Endothelial cell of umbilical vein (primary cell): ENCODE results near the gene RRAS. TPM values are rescaled to one million over a fixed set of nuclear protein-coding genes. Genes with fewer than 3 reads are reported as not detected.

ENCODE experiments used
- BruUV-seq: library from RNA; stranded (reverse); fragments of 400-500 nt; replicated peaks from 2 replicates; lab custom pipeline; 2021; lab: Mats Ljungman, UMichigan
- CTCF ChIA-PET: fragments of 300-600, 350-600 bp; sonication (Branson Sonifier 250); formaldehyde crosslinking; loops from one replicate; lab custom pipeline; 2021; ENCODE audit warnings: antibody characterized with exemption, inconsistent platforms; lab: Charles Lee
- POLR2A ChIA-PET: fragments of 300-600, 350-600 bp; sonication (Branson Sonifier 250); formaldehyde crosslinking; loops from one replicate; lab custom pipeline; 2021; ENCODE audit warnings: antibody characterized with exemption, inconsistent platforms; lab: Charles Lee
- DNase-seq: peaks from one replicate; pipeline ENCODE4 v3.0.0-alpha.2; 2011; ENCODE audit warnings: low read depth, low spot score
- FAIRE-seq: peaks from 2 replicates; lab custom pipeline; 2011; peaks lifted over from hg19 to GRCh38; lab: Jason Lieb, UNC
- H2AFZ ChIP-seq: 2 replicates; pipeline ENCODE4 v1.6.0; 2012; ENCODE audit warnings: low read depth, low read length, control low read depth, inconsistent platforms
- H3K27ac ChIP-seq: 2 replicates; pipeline ENCODE4 v1.5.1; 2011; ENCODE audit warnings: low read depth, mild to moderate bottlenecking, control low read depth, low read length, moderate library complexity; ENCODE audit not compliant: insufficient read depth
- H3K27me3 ChIP-seq, 2 experiments: 2 replicates each; pipeline versions ENCODE4 v1.6.0 to v1.6.1; 2011; ENCODE audit warnings: low read length in 2 of 2, mixed read lengths in 1 of 2; ENCODE audit not compliant: control insufficient read depth in 2 of 2, insufficient read depth in 2 of 2
- H3K36me3 ChIP-seq, 2 experiments: 2 replicates in 1 of 2; 3 replicates in 1 of 2; pipeline ENCODE4 v1.5.1; 2011; ENCODE audit warnings: low read length in 2 of 2, mild to moderate bottlenecking in 1 of 2, moderate library complexity in 1 of 2; ENCODE audit not compliant: control insufficient read depth in 2 of 2, insufficient read depth in 2 of 2; ENCODE audit errors: extremely low read depth in 1 of 2
- H3K4me1 ChIP-seq: 3 replicates; pipeline ENCODE4 v1.5.1; 2011; ENCODE audit warnings: mild to moderate bottlenecking, low read length; ENCODE audit not compliant: control insufficient read depth, insufficient read depth; ENCODE audit errors: extremely low read depth
- H3K4me2 ChIP-seq: 2 replicates; pipeline ENCODE4 v1.6.1; 2011; ENCODE audit warnings: low read length, control low read depth, mixed read lengths; ENCODE audit not compliant: insufficient read depth
- H3K4me3 ChIP-seq, 3 experiments: fragments of 200-600 bp in 1 of 3; sonication (generic), shearing (Covaris generic) in 1 of 3; replicated peaks in 1 of 3; 2 replicates each; pipeline ENCODE4 v1.5.1; 2011 to 2016; ENCODE audit warnings: control low read depth in 3 of 3, low read length in 3 of 3, mild to moderate bottlenecking in 2 of 3, inconsistent platforms in 1 of 3, low read depth in 1 of 3, moderate library complexity in 1 of 3; ENCODE audit not compliant: insufficient read depth in 1 of 3
- H3K79me2 ChIP-seq: 2 replicates; pipeline ENCODE4 v1.6.0; 2012; ENCODE audit warnings: low read length, inconsistent platforms; ENCODE audit not compliant: control insufficient read depth, insufficient read depth
- H3K9ac ChIP-seq: replicated peaks from 2 replicates; pipeline ENCODE3; 2011; ENCODE audit warnings: low read length, control low read depth; ENCODE audit not compliant: insufficient read depth; ENCODE audit errors: extremely low read depth
- H3K9me1 ChIP-seq: replicated peaks from 3 replicates; pipeline ENCODE4 v1.6.0; 2011; ENCODE audit warnings: mild to moderate bottlenecking, low read length; ENCODE audit not compliant: control insufficient read depth, insufficient read depth; ENCODE audit errors: extremely low read depth
- H3K9me3 ChIP-seq: replicated peaks from 2 replicates; pipeline ENCODE4 v1.5.1; 2012; ENCODE audit warnings: low read length, inconsistent platforms; ENCODE audit not compliant: control insufficient read depth, insufficient read depth
- H4K20me1 ChIP-seq: replicated peaks from 2 replicates; pipeline ENCODE3; 2011; ENCODE audit warnings: mild to moderate bottlenecking, low read length; ENCODE audit not compliant: control insufficient read depth, insufficient read depth; ENCODE audit errors: extremely low read depth
- EZH2 ChIP-seq: IDR thresholded peaks from 2 replicates; pipeline ENCODE4 v1.6.1; 2012; ENCODE audit warnings: borderline replicate concordance, low read depth, mild to moderate bottlenecking, moderate library complexity, low read length, inconsistent platforms; ENCODE audit not compliant: severe bottlenecking
- FOS ChIP-seq: IDR thresholded peaks from 2 replicates; pipeline ENCODE4 v1.6.1; 2011; ENCODE audit warnings: mild to moderate bottlenecking, low read length, moderate library complexity, borderline replicate concordance; ENCODE audit not compliant: insufficient read depth
- GATA2 ChIP-seq: IDR thresholded peaks from 2 replicates; pipeline ENCODE4 v1.7.0; 2011; ENCODE audit warnings: low read depth, mild to moderate bottlenecking, moderate library complexity, mixed read lengths, low read length; ENCODE audit not compliant: insufficient read length, insufficient read depth
- JUN ChIP-seq: IDR thresholded peaks from 2 replicates; pipeline ENCODE4 v1.6.1; 2011; ENCODE audit warnings: borderline replicate concordance, low read depth; ENCODE audit not compliant: insufficient read length, insufficient read depth
- MYC ChIP-seq: IDR thresholded peaks from one replicate; pipeline ENCODE4 v1.6.1; 2011; ENCODE audit warnings: mild to moderate bottlenecking, low read depth, low read length
- POLR2A ChIP-seq: IDR thresholded peaks from 2 replicates; pipeline ENCODE4 v1.6.1; 2012; ENCODE audit warnings: low read depth, mild to moderate bottlenecking, control low read depth, low read length
- POLR2AphosphoS5 ChIP-seq: IDR thresholded peaks from 2 replicates; pipeline ENCODE4 v1.6.1; 2012; ENCODE audit warnings: low read depth, mild to moderate bottlenecking, control low read depth, low read length, moderate library complexity; ENCODE audit not compliant: insufficient read depth
- dilution Hi-C: fragments of 300-500 bp; cut with MboI; formaldehyde crosslinking; loops from one replicate; pipeline ENCODE4 v1.15.0; 2019; ENCODE audit warnings: low sequenced_read_pairs; ENCODE audit not compliant: extremely low pct_ligation_motif_present
- intact Hi-C: fragments of 100-400 bp; cut with micrococcal nuclease; formaldehyde crosslinking; loops from one replicate; pipeline ENCODE4 v1.10.0; 2022
- polyA plus RNA-seq, 4 experiments: library from polyadenylated mRNA; depleted of rRNA in 3 of 4; stranded (reverse) in 3 of 4; unstranded in 1 of 4; fragments of >200 nt; gene quantifications; 2 replicates each; pipeline versions ENCODE4 v1.2.1 to v1.2.3, GENCODE V29; 2011 to 2012; ENCODE audit warnings: missing spikeins in 1 of 4
- total RNA-seq: library from RNA; stranded (reverse); gene quantifications from 2 replicates; pipeline ENCODE4 v1.2.3, GENCODE V29; 2021
- TF ChIP-seq, protein P1 (sequence below): IDR thresholded peaks from 2 replicates; pipeline ENCODE4 v1.6.1; 2011; ENCODE audit not compliant: insufficient read depth, insufficient read length
- TF ChIP-seq, protein P2 (sequence below), 2 donors: IDR thresholded peaks; 1 replicate in 1 of 2; 2 replicates in 1 of 2; pipeline ENCODE4 v1.5.1; 2011; ENCODE audit warnings: low read length in 2 of 2, mild to moderate bottlenecking in 2 of 2, moderate library complexity in 2 of 2, control low read depth in 1 of 2, inconsistent platforms in 1 of 2, low read depth in 1 of 2; ENCODE audit not compliant: insufficient read depth in 1 of 2; ENCODE audit errors: extremely low read depth in 1 of 2

The RRAS gene
- total and polyA plus RNA-seq, 2 donors (not counting 3 experiments of a cell fraction or from before 2014, with no cell fraction given): 89.5 to 250 TPM

DNA sequence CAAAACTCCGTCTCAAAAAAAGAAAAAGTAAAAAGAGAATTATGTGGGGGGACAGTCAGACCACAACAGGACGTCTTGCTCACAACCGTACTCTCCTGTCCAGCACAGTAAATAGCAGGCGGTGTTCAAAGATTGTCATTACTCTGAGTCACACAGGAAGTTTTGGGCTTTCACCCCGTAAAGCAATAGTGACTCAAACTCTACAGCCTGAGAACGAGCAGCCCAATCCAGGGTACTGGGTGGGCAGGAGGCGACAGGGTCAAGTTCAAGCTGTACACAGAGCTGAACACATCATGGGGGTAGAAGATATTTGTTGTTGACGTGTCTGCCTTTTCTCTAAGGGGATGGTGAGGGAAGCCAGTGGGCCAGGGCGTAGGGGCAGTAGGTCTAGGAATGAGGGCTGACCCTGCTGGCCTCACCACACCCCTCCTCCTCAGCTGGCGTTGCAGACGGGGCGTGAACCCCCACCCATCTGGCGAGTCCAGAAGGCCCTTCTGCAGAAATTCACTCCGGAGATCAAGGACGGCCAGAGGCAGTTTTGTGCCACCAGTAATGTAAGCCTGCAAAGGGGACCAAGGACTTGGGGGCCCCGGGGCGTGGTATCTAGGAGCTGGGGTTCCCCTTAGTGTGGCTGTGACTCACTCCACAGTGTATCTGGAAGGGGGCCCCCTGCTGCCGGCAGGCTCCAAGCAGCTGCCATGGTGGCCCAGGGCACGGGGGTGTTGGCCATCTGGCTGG lies 25.7 kb downstream of the RRAS start:
- Histone ChIP-seq H3K27me3 (no peaks in the 10 kb centered on the region), H3K4me3 (no peak overlapping the region), H3K36me3 (peaks cover 0 to 21% of the 10 kb centered on the region in 2 experiments), H3K9me1 (no peaks in the 10 kb centered on the region), H3K4me2 (peak overlapping the region; percentile 3), H3K9me3 (no peaks in the 10 kb centered on the region), H3K27ac (peak overlapping the region; percentile 71), H3K79me2 (peaks cover 31% of the 10 kb centered on the region), H3K9ac (peak overlapping the region; percentile 3), H4K20me1 (no peaks in the 10 kb centered on the region), H3K4me1 (peaks cover 23% of the 10 kb centered on the region), H2AFZ (no peak overlapping the region)
- BruUV-seq: no TSS peak
- peak; percentile 99 for FAIRE-seq
- TF ChIP-seq, protein P1, sequence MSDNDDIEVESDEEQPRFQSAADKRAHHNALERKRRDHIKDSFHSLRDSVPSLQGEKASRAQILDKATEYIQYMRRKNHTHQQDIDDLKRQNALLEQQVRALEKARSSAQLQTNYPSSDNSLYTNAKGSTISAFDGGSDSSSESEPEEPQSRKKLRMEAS: no peak
- TF ChIP-seq GATA2 (no peak), FOS (peak; percentile 95), JUN (peak; percentile 81), POLR2AphosphoS5 (peak; percentile 76), EZH2 (no peak), POLR2A (no peak), MYC (no peak)
- TF ChIP-seq, protein P2, sequence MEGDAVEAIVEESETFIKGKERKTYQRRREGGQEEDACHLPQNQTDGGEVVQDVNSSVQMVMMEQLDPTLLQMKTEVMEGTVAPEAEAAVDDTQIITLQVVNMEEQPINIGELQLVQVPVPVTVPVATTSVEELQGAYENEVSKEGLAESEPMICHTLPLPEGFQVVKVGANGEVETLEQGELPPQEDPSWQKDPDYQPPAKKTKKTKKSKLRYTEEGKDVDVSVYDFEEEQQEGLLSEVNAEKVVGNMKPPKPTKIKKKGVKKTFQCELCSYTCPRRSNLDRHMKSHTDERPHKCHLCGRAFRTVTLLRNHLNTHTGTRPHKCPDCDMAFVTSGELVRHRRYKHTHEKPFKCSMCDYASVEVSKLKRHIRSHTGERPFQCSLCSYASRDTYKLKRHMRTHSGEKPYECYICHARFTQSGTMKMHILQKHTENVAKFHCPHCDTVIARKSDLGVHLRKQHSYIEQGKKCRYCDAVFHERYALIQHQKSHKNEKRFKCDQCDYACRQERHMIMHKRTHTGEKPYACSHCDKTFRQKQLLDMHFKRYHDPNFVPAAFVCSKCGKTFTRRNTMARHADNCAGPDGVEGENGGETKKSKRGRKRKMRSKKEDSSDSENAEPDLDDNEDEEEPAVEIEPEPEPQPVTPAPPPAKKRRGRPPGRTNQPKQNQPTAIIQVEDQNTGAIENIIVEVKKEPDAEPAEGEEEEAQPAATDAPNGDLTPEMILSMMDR (IDR thresholded peaks at IDR 0.05; ENCODE audit: extremely low read depth in 1 of 2, insufficient read depth in 1 of 2, low read depth in 1 of 2, low read length in 2 of 2): peak in 1 of 2 donors; percentile 13
- intact Hi-C loops (loop anchor here (1.0 to 2.0 kb wide), 2 partner anchors 21 to 63 kb away; partner anchors contain the start of gene PRMT1), dilution Hi-C loops (no loop called here)
- DNase-seq: peak; percentile 94
- ChIA-PET POLR2A (no interaction called here), CTCF (interaction anchor here (0.9 to 1.3 kb wide), 2 partner anchors 26 to 34 kb away, joined by 3 to 4 read pairs; partner anchors contain the start of genes NOSIP and RRAS)
